Naive B cell (primary cell): ENCODE data around the gene CLIC4. TPM values are rescaled to one million over a fixed set of nuclear protein-coding genes. Genes with fewer than 3 reads are reported as not detected.
"Not testable (repeated sequence)": the region's sequence is repeated elsewhere in the genome, so short reads cannot be mapped to it uniquely, and the experiment has no call there.

Source experiments
- ATAC-seq, 2 donors: fragments of 150-1000 bp; cut with Tn5 transposase; 2 replicates each; pipeline ENCODE4 v1.10.0; 2021; ENCODE audit warnings: low read depth in 2 of 2, mild to moderate bottlenecking in 2 of 2, moderate library complexity in 2 of 2
- DNase-seq: peaks from one replicate; pipeline ENCODE4 v3.0.0; 2022
- H3K27ac Mint-ChIP-seq, 6 donors: one replicate each; pipeline ENCODE4 v1.8.0; 2020 to 2022; ENCODE audit warnings: mild to moderate bottlenecking in 6 of 6, mixed read lengths in 6 of 6, moderate library complexity in 5 of 6, inconsistent platforms in 2 of 6
- H3K27me3 Mint-ChIP-seq, 3 donors: one replicate each; pipeline ENCODE4 v1.8.0; 2021 to 2022; ENCODE audit warnings: mixed read lengths in 3 of 3, mild to moderate bottlenecking in 1 of 3
- H3K36me3 Mint-ChIP-seq, 2 donors: one replicate each; pipeline ENCODE4 v1.8.0; 2020 to 2022; ENCODE audit warnings: mixed read lengths in 2 of 2, inconsistent platforms in 1 of 2, mild to moderate bottlenecking in 1 of 2
- H3K4me1 Mint-ChIP-seq, 3 donors: one replicate each; pipeline ENCODE4 v1.8.0; 2020 to 2022; ENCODE audit warnings: mixed read lengths in 3 of 3, inconsistent platforms in 1 of 3, mild to moderate bottlenecking in 1 of 3, moderate library complexity in 1 of 3
- H3K4me3 Mint-ChIP-seq, 8 donors: one replicate each; pipeline ENCODE4 v1.8.0; 2020 to 2022; ENCODE audit warnings: mild to moderate bottlenecking in 8 of 8, mixed read lengths in 8 of 8, moderate library complexity in 8 of 8, inconsistent platforms in 2 of 8
- H3K9me3 Mint-ChIP-seq, 7 donors: one replicate each; pipeline ENCODE4 v1.8.0; 2020 to 2022; ENCODE audit warnings: mixed read lengths in 7 of 7, mild to moderate bottlenecking in 5 of 7, inconsistent platforms in 2 of 7, moderate library complexity in 1 of 7
- polyA plus RNA-seq, 6 donors: library from polyadenylated mRNA; unstranded; fragments of 300-500 nt; fragmentation: Illumina TruSeq; gene quantifications; one replicate each; pipeline ENCODE4 v1.2.3, GENCODE V29; 2021; ENCODE audit warnings: low read depth in 6 of 6

The CLIC4 gene
- polyA plus RNA-seq: 100 to 1,000 TPM in 1 of 6 donors, 10 to 100 TPM in 5; 76.7 to 108 (median 92.1) TPM

GRCh38 chr1:24744911-24745710 is at the start of gene CLIC4:
Gene CLIC4, plus strand, starts transcription at chr1:24745447. Its CDS starts 107 bp downstream, at chr1:24745554.
- no peaks in the 10 kb centered on the region for H3K36me3 Mint-ChIP-seq
- no peaks in the 10 kb centered on the region for H3K9me3 Mint-ChIP-seq
- DNase-seq (peak; percentile 100), ATAC-seq (peak; percentile 61 to 67)
- peak within 1 kb of the TSS; percentile 97 to 100 (median 98) for H3K27ac Mint-ChIP-seq
- H3K4me3 Mint-ChIP-seq: peak within 1 kb of the TSS; percentile 82 to 98 (median 95)
- no peaks in the 10 kb centered on the region for H3K27me3 Mint-ChIP-seq
- peaks cover 50 to 78% (median 72%) of the 10 kb centered on the region in 3 donors for H3K4me1 Mint-ChIP-seq

GRCh38 chr1:24696041-24696755 is 49.0 kb upstream of the CLIC4 start:
- Mint-ChIP-seq H3K36me3 (no peaks in the 10 kb centered on the region), H3K27me3 (no peaks in the 10 kb centered on the region), H3K27ac (peak overlapping the region in 3 of 6 donors; percentile 72 to 84 (median 73)), H3K4me1 (peaks cover 16 to 44% (median 29%) of the 10 kb centered on the region in 3 donors), H3K9me3 (peaks cover 0 to 2% (median 0%) of the 10 kb centered on the region in 7 donors), H3K4me3 (peak overlapping the region in 7 of 8 donors; percentile 3 to 80 (median 60))
- DNase-seq: no peak
- ATAC-seq: no peak

- peak overlapping the region in 1 of 6 donors; percentile 84 for H3K27ac Mint-ChIP-seq
- no peaks in the 10 kb centered on the region for H3K27me3 Mint-ChIP-seq
- ATAC-seq: no peak
- H3K4me1 Mint-ChIP-seq: peaks cover 16 to 44% (median 29%) of the 10 kb centered on the region in 3 donors
- H3K4me3 Mint-ChIP-seq: peak overlapping the region in 4 of 8 donors; percentile 34 to 76 (median 54)
- H3K36me3 Mint-ChIP-seq: no peaks in the 10 kb centered on the region
- no peak for DNase-seq
- peaks cover 0 to 2% (median 0%) of the 10 kb centered on the region in 7 donors for H3K9me3 Mint-ChIP-seq
Observed at GRCh38 chr1:24696756-24697330, 48.4 kb upstream of the CLIC4 start.

- not testable (repeated sequence) for ATAC-seq, H3K36me3 Mint-ChIP-seq, DNase-seq, H3K9me3 Mint-ChIP-seq, H3K27ac Mint-ChIP-seq, H3K27me3 Mint-ChIP-seq
- Mint-ChIP-seq H3K4me1 (peaks cover 16 to 44% (median 29%) of the 10 kb centered on the region in 3 donors), H3K4me3 (peak overlapping the region in 2 of 8 donors; percentile 20 to 60)
Observed at GRCh38 chr1:24697453-24698001, 47.7 kb upstream of the CLIC4 start.

GRCh38 chr1:24698326-24698725 is 46.9 kb upstream of the CLIC4 start:
- DNase-seq, H3K36me3 Mint-ChIP-seq, H3K9me3 Mint-ChIP-seq, ATAC-seq, H3K4me3 Mint-ChIP-seq, H3K27ac Mint-ChIP-seq, H3K27me3 Mint-ChIP-seq: not testable (repeated sequence)
- H3K4me1 Mint-ChIP-seq: peaks cover 16 to 44% (median 29%) of the 10 kb centered on the region in 3 donors

- H3K27ac Mint-ChIP-seq: peak overlapping the region in 1 of 6 donors; percentile 12
- DNase-seq (no peak), ATAC-seq (no peak)
- peaks cover 0 to 2% (median 0%) of the 10 kb centered on the region in 7 donors for H3K9me3 Mint-ChIP-seq
- H3K36me3 Mint-ChIP-seq: no peaks in the 10 kb centered on the region
- H3K4me1 Mint-ChIP-seq: peaks cover 7 to 34% (median 20%) of the 10 kb centered on the region in 3 donors
- no peak overlapping the region for H3K4me3 Mint-ChIP-seq
- no peaks in the 10 kb centered on the region for H3K27me3 Mint-ChIP-seq
Observed at GRCh38 chr1:24699628-24700027, 45.6 kb upstream of the CLIC4 start.

- Mint-ChIP-seq H3K9me3 (peaks cover 0 to 2% (median 0%) of the 10 kb centered on the region in 7 donors), H3K4me1 (peaks cover 10 to 17% (median 14%) of the 10 kb centered on the region in 3 donors), H3K4me3 (peak overlapping the region in 1 of 8 donors; percentile 56), H3K27me3 (no peaks in the 10 kb centered on the region), H3K36me3 (no peaks in the 10 kb centered on the region), H3K27ac (peak overlapping the region in 1 of 6 donors; percentile 63)
- DNase-seq: no peak
- no peak for ATAC-seq
Observed at GRCh38 chr1:24702511-24703293, 42.5 kb upstream of the CLIC4 start.

- Mint-ChIP-seq H3K27ac (peak overlapping the region in 2 of 6 donors; percentile 83 to 93), H3K27me3 (no peaks in the 10 kb centered on the region), H3K4me1 (peaks cover 14 to 18% (median 17%) of the 10 kb centered on the region in 3 donors), H3K4me3 (peak overlapping the region in 6 of 8 donors; percentile 62 to 89 (median 77)), H3K36me3 (no peaks in the 10 kb centered on the region), H3K9me3 (no peaks in the 10 kb centered on the region)
- ATAC-seq (no peak), DNase-seq (no peak)
Observed at GRCh38 chr1:24704411-24705259, 40.6 kb upstream of the CLIC4 start.

DNA sequence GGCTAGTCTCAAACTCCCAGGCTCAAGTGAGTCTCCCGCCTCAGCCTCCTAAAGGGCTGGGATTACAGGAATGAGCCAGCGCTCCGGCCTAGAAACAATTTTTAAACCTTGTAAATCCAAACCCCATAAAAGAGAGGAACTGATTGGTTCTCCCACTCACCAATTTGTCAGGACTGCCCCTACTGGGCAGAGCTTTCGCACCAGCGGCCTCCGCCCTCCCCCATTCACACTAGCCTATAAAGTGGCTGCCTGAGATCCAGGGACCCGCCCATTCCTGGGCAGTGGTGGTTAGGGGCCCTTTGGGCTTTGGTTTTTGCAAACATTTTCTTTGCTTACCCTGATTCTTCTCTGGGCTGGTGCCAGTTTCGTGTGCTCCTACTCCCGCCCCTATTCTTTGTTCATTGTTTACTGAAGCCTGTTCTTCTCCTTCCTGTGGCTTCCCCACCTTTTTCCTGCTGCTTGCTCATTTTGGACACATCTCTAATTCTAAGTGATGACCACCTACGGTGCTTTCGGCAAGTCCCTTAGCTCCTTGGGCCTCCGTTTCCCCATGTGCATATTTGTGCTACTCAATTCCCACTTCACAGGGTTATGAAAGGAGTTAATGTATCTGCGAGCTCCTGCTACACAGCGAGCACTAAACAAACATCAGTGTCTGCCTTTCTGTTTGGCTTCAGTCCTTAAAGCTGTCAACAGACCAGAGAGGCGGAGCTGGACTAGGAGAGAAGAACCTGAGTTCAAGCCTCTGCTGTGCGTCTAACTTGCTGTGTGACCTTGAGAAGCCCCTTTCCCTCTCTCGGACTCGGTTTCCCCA is 39.8 kb upstream of the CLIC4 start:
- H3K4me1 Mint-ChIP-seq: peaks cover 14 to 18% (median 17%) of the 10 kb centered on the region in 3 donors
- no peaks in the 10 kb centered on the region for H3K27me3 Mint-ChIP-seq
- H3K4me3 Mint-ChIP-seq: peak overlapping the region in 7 of 8 donors; percentile 62 to 89 (median 77)
- ATAC-seq: peak; percentile 88 to 96
- peak; percentile 37 for DNase-seq
- H3K27ac Mint-ChIP-seq: peak overlapping the region in 4 of 6 donors; percentile 54 to 93 (median 76)
- H3K36me3 Mint-ChIP-seq: no peaks in the 10 kb centered on the region
- no peaks in the 10 kb centered on the region for H3K9me3 Mint-ChIP-seq

GRCh38 chr1:24706074-24706389 is 39.2 kb upstream of the CLIC4 start:
- ATAC-seq, H3K36me3 Mint-ChIP-seq, DNase-seq, H3K27me3 Mint-ChIP-seq, H3K9me3 Mint-ChIP-seq: not testable (repeated sequence)
- Mint-ChIP-seq H3K4me3 (peak overlapping the region in 1 of 8 donors; percentile 62), H3K27ac (peak overlapping the region in 2 of 6 donors; percentile 54 to 59), H3K4me1 (peaks cover 14 to 18% (median 17%) of the 10 kb centered on the region in 3 donors)

GRCh38 chr1:24707687-24708086 is 37.6 kb upstream of the CLIC4 start:
- Mint-ChIP-seq H3K27me3 (no peaks in the 10 kb centered on the region), H3K27ac (no peak overlapping the region), H3K36me3 (no peaks in the 10 kb centered on the region), H3K4me1 (peaks cover 14 to 18% (median 17%) of the 10 kb centered on the region in 3 donors), H3K4me3 (no peak overlapping the region), H3K9me3 (no peaks in the 10 kb centered on the region)
- no peak for ATAC-seq
- DNase-seq: no peak
